ENCODE results near the gene BMP10. TPM values are rescaled to one million over a fixed set of nuclear protein-coding genes. Genes with fewer than 3 reads are reported as not detected.

Gene BMP10
- total RNA-seq, 1 experiment from 2014 or later: not detected

GRCh38 chr2:68911709-68912108, 40.5 kb upstream of the BMP10 start:
- no peak for TF ChIP-seq EZH2 (IDR thresholded peaks at IDR 0.05; ENCODE audit: borderline replicate concordance, low read depth, low read length, poor library complexity, severe bottlenecking)
- Histone ChIP-seq H3K27me3 (replicated peaks; ENCODE audit: insufficient read depth, low read depth, low read length, poor library complexity) (no peaks in the 10 kb centered on the region), H3K4me3 (ENCODE audit: low read depth, low read length, poor library complexity, severe bottlenecking) (no peak overlapping the region), H3K27ac (ENCODE audit: low read depth, low read length, poor library complexity, severe bottlenecking) (no peak overlapping the region), H3K9me3 (ENCODE audit: low read depth, low read length, poor library complexity, severe bottlenecking) (no peaks in the 10 kb centered on the region), H3K36me3 (ENCODE audit: insufficient read depth, low read length, poor library complexity, severe bottlenecking) (no peaks in the 10 kb centered on the region), H3K4me1 (ENCODE audit: insufficient read depth, low read length, poor library complexity, severe bottlenecking) (peaks cover 16% of the 10 kb centered on the region)
- DNase-seq (ENCODE audit: low spot score): no peak
- no TSS peak for BruUV-seq (replicated peaks)
- intact Hi-C loops (cut with micrococcal nuclease; ENCODE audit: unreplicated experiment): no loop called here
- ChIA-PET POLR2A (ENCODE audit: low non-redundant PET) (no interaction called here), CTCF (interaction anchor here (1.0 kb wide), 1 partner anchor 160 kb away, joined by 4 read pairs; no protein-coding TSS in a partner anchor)

GRCh38 chr2:68911246-68911645, 40.0 kb upstream of the BMP10 start:
- POLR2A ChIA-PET (ENCODE audit: low non-redundant PET): no interaction called here
- TF ChIP-seq EZH2 (IDR thresholded peaks at IDR 0.05; ENCODE audit: borderline replicate concordance, low read depth, low read length, poor library complexity, severe bottlenecking) (no peak), CTCF (conservative IDR thresholded peaks at IDR 0.05; ENCODE audit: low read depth, low read length) (no peak)
- no peaks in the 10 kb centered on the region for H3K27me3 ChIP-seq (replicated peaks; ENCODE audit: insufficient read depth, low read depth, low read length, poor library complexity)
- no peaks in the 10 kb centered on the region for H3K36me3 ChIP-seq (ENCODE audit: insufficient read depth, low read length, poor library complexity, severe bottlenecking)
- no peak overlapping the region for H3K27ac ChIP-seq (ENCODE audit: low read depth, low read length, poor library complexity, severe bottlenecking)
- DNase-seq (ENCODE audit: low spot score): no peak
- CTCF ChIA-PET: interaction anchor here (1.0 kb wide), 1 partner anchor 159 kb away, joined by 4 read pairs; no protein-coding TSS in a partner anchor
- no TSS peak for BruUV-seq (replicated peaks)
- H3K4me3 ChIP-seq (ENCODE audit: low read depth, low read length, poor library complexity, severe bottlenecking): no peak overlapping the region
- H3K4me1 ChIP-seq (ENCODE audit: insufficient read depth, low read length, poor library complexity, severe bottlenecking): peaks cover 19% of the 10 kb centered on the region
- no peaks in the 10 kb centered on the region for H3K9me3 ChIP-seq (ENCODE audit: low read depth, low read length, poor library complexity, severe bottlenecking)
- intact Hi-C loops (cut with micrococcal nuclease; ENCODE audit: unreplicated experiment): no loop called here

- H3K27ac ChIP-seq (ENCODE audit: low read depth, low read length, poor library complexity, severe bottlenecking): no peak overlapping the region
- ChIA-PET CTCF (interaction anchor here (0.5 to 1.5 kb wide), 3 partner anchors 100 to 447 kb away, joined by 3 to 7 read pairs (median 3); no protein-coding TSS in a partner anchor), POLR2A (ENCODE audit: low non-redundant PET) (no interaction called here)
- no peak overlapping the region for H3K4me3 ChIP-seq (ENCODE audit: low read depth, low read length, poor library complexity, severe bottlenecking)
- BruUV-seq (replicated peaks): no TSS peak
- peaks cover 19% of the 10 kb centered on the region for H3K4me1 ChIP-seq (ENCODE audit: insufficient read depth, low read length, poor library complexity, severe bottlenecking)
- TF ChIP-seq CTCF (conservative IDR thresholded peaks at IDR 0.05; ENCODE audit: low read depth, low read length): peak; percentile 91
- TF ChIP-seq EZH2 (IDR thresholded peaks at IDR 0.05; ENCODE audit: borderline replicate concordance, low read depth, low read length, poor library complexity, severe bottlenecking): no peak
- DNase-seq (ENCODE audit: low spot score): peak; percentile 88
- no peaks in the 10 kb centered on the region for H3K36me3 ChIP-seq (ENCODE audit: insufficient read depth, low read length, poor library complexity, severe bottlenecking)
- no peaks in the 10 kb centered on the region for H3K27me3 ChIP-seq (replicated peaks; ENCODE audit: insufficient read depth, low read depth, low read length, poor library complexity)
- H3K9me3 ChIP-seq (ENCODE audit: low read depth, low read length, poor library complexity, severe bottlenecking): no peaks in the 10 kb centered on the region
- intact Hi-C loops (cut with micrococcal nuclease; ENCODE audit: unreplicated experiment): loop anchor here (2.0 to 5.0 kb wide), 2 partner anchors 159 to 448 kb away; no protein-coding TSS in a partner anchor
Observed at GRCh38 chr2:68909793-68910674, 38.8 kb upstream of the BMP10 start.

Measured in A673 (cell line).